ENCODE data around the gene UNCX.
A peak's percentile ranks its signal among the peaks of the same experiment; 100 is the strongest.

The UNCX gene

DNA sequence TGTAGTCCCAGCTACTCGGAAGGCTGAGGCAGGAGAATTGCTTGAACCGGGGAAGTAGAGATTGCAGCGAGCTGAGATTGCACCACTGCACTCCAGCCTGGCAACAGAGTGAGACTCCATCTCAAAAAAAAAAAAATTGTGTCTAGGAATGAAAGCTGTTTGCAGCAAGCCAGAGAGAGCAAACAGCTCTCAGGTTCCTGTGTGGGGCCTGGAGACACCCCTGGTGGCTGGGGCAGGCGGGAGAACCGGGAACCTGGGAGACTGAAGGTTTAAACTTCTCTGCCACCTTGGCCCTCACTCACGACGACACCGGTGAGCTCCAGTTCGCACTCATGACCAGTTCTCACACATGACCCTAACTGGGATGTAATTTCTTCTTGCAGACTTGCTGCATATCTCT lies 13.2 kb upstream of the UNCX start:
- peaks cover 70% of the 10 kb centered on the region for H3K27me3 ChIP-seq (ENCODE audit: insufficient read depth, low read length)
- no peaks in the 10 kb centered on the region for H3K4me1 ChIP-seq (ENCODE audit: insufficient read depth, low read length)
- no peak overlapping the region for H3K4me3 ChIP-seq (ENCODE audit: low read length)
- no peak overlapping the region for H3K27ac ChIP-seq (ENCODE audit: low read depth, low read length)
- H3K9ac ChIP-seq (ENCODE audit: low read depth, low read length), result no peak overlapping the region
- no peaks in the 10 kb centered on the region for H3K36me3 ChIP-seq (ENCODE audit: insufficient read depth, low read length)
- H3K9me3 ChIP-seq (ENCODE audit: insufficient read depth, low read depth, low read length), result no peaks in the 10 kb centered on the region
- 62% methylated on average over 9 of the region's 9 CpGs for WGBS

DNA sequence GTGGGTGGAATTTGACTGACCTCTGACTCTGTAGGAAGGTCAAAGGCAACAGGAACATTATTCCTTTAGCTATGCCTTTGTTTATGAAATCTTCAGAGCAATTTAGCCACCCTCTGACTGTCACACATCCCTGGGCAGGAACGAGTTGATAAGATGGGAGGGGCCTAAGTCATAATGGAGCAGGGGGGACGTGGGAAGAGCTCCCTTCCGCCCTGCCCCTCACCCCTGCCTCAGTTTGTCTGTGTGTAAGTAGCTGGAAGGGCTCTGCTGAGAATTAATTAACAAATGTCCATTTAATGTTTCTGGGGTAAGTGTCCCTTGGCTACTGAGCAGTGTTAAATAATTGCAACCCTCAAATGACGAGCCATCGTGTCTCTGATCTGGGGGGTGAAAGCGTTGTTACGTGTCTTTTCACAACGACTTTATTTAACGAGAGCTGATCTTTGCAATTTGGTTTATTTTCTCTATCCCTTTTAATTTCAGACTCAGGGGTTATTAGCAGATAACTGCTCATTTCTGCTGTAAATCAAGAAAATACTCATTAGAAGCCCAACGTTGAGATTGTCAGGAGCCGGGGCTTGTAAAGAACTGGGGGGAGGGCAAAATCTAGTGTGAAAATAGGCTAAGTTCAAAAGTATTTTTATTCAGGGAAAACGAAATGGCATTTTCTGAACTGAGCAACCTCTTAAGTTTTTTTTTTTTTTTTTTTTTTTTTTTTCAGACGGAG lies 12.5 kb upstream of the UNCX start:
- no peak overlapping the region for H3K4me3 ChIP-seq (ENCODE audit: low read length)
- H3K9me3 ChIP-seq (ENCODE audit: insufficient read depth, low read depth, low read length), result no peaks in the 10 kb centered on the region
- H3K36me3 ChIP-seq (ENCODE audit: insufficient read depth, low read length), result no peaks in the 10 kb centered on the region
- H3K27me3 ChIP-seq (ENCODE audit: insufficient read depth, low read length), result peaks cover 73% of the 10 kb centered on the region
- H3K4me1 ChIP-seq (ENCODE audit: insufficient read depth, low read length), result no peaks in the 10 kb centered on the region
- H3K9ac ChIP-seq (ENCODE audit: low read depth, low read length), result no peak overlapping the region
- H3K27ac ChIP-seq (ENCODE audit: low read depth, low read length), result no peak overlapping the region
- 58% methylated on average over 13 of the region's 13 CpGs for WGBS

DNA sequence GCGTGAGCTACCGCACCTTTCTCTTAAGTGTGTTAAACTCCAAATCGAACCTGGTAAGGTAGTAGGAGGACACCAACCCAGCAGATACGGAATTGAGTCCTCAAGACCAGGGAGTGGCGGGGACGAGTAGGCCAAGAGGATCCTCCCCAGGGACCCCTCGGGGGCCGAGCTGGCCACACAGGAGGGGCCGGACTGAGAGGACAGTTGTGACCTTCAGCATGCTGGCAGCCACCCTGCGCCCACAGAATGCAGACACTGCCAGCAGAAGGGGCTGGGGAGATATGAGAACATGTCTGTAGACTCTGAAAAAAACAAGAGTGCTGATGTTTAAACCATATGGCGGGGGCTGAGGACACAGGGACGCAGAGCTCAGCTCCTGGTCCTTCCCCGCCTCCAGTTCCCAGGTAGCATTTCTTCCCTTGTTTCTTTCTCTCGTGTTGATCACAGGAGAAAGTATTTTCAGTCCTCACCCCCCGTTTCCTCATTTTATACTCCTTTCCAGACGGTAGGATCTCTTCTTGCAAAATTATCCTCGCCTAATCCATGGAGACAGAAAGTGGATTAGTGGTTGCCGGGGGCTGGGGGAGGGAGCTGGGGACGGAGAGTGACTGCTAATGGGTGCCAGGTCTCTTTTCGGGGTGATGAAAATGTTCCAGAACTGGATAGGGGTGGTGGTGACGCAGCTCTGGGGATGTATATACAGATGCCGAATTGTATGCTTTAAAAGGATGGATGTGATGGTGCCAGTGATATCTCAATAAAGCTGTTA lies 11.5 kb upstream of the UNCX start:
- H3K9me3 ChIP-seq (ENCODE audit: insufficient read depth, low read depth, low read length), result no peaks in the 10 kb centered on the region
- H3K9ac ChIP-seq (ENCODE audit: low read depth, low read length), result no peak overlapping the region
- H3K27ac ChIP-seq (ENCODE audit: low read depth, low read length), result no peak overlapping the region
- 46% methylated on average over 22 of the region's 22 CpGs for WGBS
- H3K27me3 ChIP-seq (ENCODE audit: insufficient read depth, low read length), result peaks cover 83% of the 10 kb centered on the region
- H3K4me1 ChIP-seq (ENCODE audit: insufficient read depth, low read length), result peaks cover 5% of the 10 kb centered on the region
- H3K4me3 ChIP-seq (ENCODE audit: low read length), result no peak overlapping the region
- no peaks in the 10 kb centered on the region for H3K36me3 ChIP-seq (ENCODE audit: insufficient read depth, low read length)

GRCh38 chr7:1223196-1223981 lies 9.3 kb upstream of the UNCX start:
- H3K9me3 ChIP-seq (ENCODE audit: insufficient read depth, low read depth, low read length), result no peaks in the 10 kb centered on the region
- no peak overlapping the region for H3K9ac ChIP-seq (ENCODE audit: low read depth, low read length)
- peaks cover 99% of the 10 kb centered on the region for H3K27me3 ChIP-seq (ENCODE audit: insufficient read depth, low read length)
- H3K4me1 ChIP-seq (ENCODE audit: insufficient read depth, low read length), result peaks cover 18% of the 10 kb centered on the region
- WGBS, result 13% methylated on average over 23 of the region's 23 CpGs
- no peaks in the 10 kb centered on the region for H3K36me3 ChIP-seq (ENCODE audit: insufficient read depth, low read length)
- H3K27ac ChIP-seq (ENCODE audit: low read depth, low read length), result no peak overlapping the region
- peak overlapping the region; percentile 49 for H3K4me3 ChIP-seq (ENCODE audit: low read length)

- Histone ChIP-seq H3K4me3 (ENCODE audit: low read length) (peak overlapping the region; percentile 49), H3K36me3 (ENCODE audit: insufficient read depth, low read length) (no peaks in the 10 kb centered on the region), H3K4me1 (ENCODE audit: insufficient read depth, low read length) (peaks cover 26% of the 10 kb centered on the region), H3K27ac (ENCODE audit: low read depth, low read length) (no peak overlapping the region), H3K9ac (ENCODE audit: low read depth, low read length) (0 out of 2 replicates have a peak overlapping the region, but pooled peaks have one; percentile 13), H3K27me3 (ENCODE audit: insufficient read depth, low read length) (peaks cover 99% of the 10 kb centered on the region), H3K9me3 (ENCODE audit: insufficient read depth, low read depth, low read length) (no peaks in the 10 kb centered on the region)
- WGBS, result 1% methylated on average over 66 of the region's 66 CpGs
Measured at GRCh38 chr7:1224086-1224716, 8.5 kb upstream of the UNCX start.

DNA sequence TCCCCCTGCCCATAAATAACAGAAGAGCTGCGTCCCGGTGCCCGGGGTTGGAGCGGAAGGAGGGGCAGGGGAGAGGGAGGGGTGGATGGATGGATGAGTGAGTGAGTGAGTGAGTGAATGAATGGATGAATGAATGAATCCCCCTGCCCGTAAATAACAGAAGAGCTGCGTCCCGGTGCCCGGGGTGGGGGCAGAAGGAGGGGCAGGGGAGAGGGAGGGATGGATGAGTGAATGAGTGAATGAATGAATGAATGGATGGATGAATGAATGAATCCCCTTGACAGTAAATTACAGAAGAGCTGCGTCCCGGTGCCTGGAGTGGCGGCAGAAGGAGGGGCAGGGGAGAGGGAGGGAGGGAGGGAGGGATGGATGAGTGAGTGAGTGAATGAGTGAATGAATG lies 7.6 kb upstream of the UNCX start:
- no peaks in the 10 kb centered on the region for H3K36me3 ChIP-seq (ENCODE audit: insufficient read depth, low read length)
- H3K9me3 ChIP-seq (ENCODE audit: insufficient read depth, low read depth, low read length), result no peaks in the 10 kb centered on the region
- H3K4me3 ChIP-seq (ENCODE audit: low read length), result no peak overlapping the region
- 2% methylated on average over 11 of the region's 11 CpGs for WGBS
- peaks cover 28% of the 10 kb centered on the region for H3K4me1 ChIP-seq (ENCODE audit: insufficient read depth, low read length)
- H3K27ac ChIP-seq (ENCODE audit: low read depth, low read length), result no peak overlapping the region
- H3K9ac ChIP-seq (ENCODE audit: low read depth, low read length), result no peak overlapping the region
- H3K27me3 ChIP-seq (ENCODE audit: insufficient read depth, low read length), result peaks cover 100% of the 10 kb centered on the region

- Histone ChIP-seq H3K36me3 (ENCODE audit: insufficient read depth, low read length) (no peaks in the 10 kb centered on the region), H3K27ac (ENCODE audit: low read depth, low read length) (no peak overlapping the region), H3K4me3 (ENCODE audit: low read length) (no peak overlapping the region), H3K9me3 (ENCODE audit: insufficient read depth, low read depth, low read length) (no peaks in the 10 kb centered on the region), H3K4me1 (ENCODE audit: insufficient read depth, low read length) (peaks cover 31% of the 10 kb centered on the region), H3K27me3 (ENCODE audit: insufficient read depth, low read length) (peaks cover 98% of the 10 kb centered on the region), H3K9ac (ENCODE audit: low read depth, low read length) (no peak overlapping the region)
- 2% methylated on average over 42 of the region's 52 CpGs for WGBS
Measured at GRCh38 chr7:1225441-1226185, 7.1 kb upstream of the UNCX start.

GRCh38 chr7:1226186-1226901 lies 6.3 kb upstream of the UNCX start:
- peaks cover 36% of the 10 kb centered on the region for H3K4me1 ChIP-seq (ENCODE audit: insufficient read depth, low read length)
- H3K27me3 ChIP-seq (ENCODE audit: insufficient read depth, low read length), result peaks cover 98% of the 10 kb centered on the region
- H3K9ac ChIP-seq (ENCODE audit: low read depth, low read length), result no peak overlapping the region
- H3K4me3 ChIP-seq (ENCODE audit: low read length), result no peak overlapping the region
- no peaks in the 10 kb centered on the region for H3K36me3 ChIP-seq (ENCODE audit: insufficient read depth, low read length)
- H3K9me3 ChIP-seq (ENCODE audit: insufficient read depth, low read depth, low read length), result no peaks in the 10 kb centered on the region
- 7% methylated on average over 21 of the region's 23 CpGs for WGBS
- H3K27ac ChIP-seq (ENCODE audit: low read depth, low read length), result no peak overlapping the region

DNA sequence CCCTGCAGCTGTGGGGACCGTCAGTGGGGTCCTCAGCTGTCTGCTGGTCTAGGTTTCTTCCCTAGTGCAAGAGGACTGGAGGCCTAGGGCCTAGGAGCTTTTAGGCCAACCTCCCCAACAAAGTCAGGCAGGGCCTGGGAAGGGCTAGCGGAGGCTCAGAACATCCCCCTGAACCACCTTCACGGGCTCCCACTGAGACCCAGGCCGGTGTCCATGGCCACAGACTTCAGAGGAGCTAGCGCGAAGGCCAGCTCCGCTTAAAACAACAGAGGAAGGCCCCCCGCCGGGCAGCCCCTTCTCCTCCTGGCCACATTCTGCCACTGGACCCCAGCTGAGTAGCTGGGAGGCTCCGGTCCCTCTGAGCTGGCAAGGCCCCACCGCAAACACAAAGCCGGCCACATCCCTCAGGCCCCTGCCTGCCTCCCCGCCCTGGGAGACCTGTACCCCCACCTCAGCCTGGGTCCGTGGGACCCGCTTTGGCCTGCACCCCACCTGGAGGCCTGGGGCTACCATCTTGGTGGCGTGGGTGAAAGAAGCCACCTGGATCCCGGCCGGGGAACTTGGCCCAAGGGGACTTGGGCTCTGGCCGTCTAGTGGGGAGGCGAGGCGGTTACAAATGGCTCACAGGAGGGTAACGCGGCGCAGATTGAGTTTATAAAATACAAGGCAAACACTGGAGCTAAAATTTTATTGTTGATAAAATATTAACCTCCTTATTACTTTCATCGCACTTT lies 5.4 kb upstream of the UNCX start:
- Histone ChIP-seq H3K36me3 (ENCODE audit: insufficient read depth, low read length) (no peaks in the 10 kb centered on the region), H3K9me3 (ENCODE audit: insufficient read depth, low read depth, low read length) (no peaks in the 10 kb centered on the region), H3K9ac (ENCODE audit: low read depth, low read length) (no peak overlapping the region), H3K27me3 (ENCODE audit: insufficient read depth, low read length) (peaks cover 98% of the 10 kb centered on the region), H3K27ac (ENCODE audit: low read depth, low read length) (no peak overlapping the region), H3K4me3 (ENCODE audit: low read length) (no peak overlapping the region), H3K4me1 (ENCODE audit: insufficient read depth, low read length) (peaks cover 36% of the 10 kb centered on the region)
- 3% methylated on average over 21 of the region's 25 CpGs for WGBS

Measured in HUES64 (cell line).